GM12878 (cell line): Measurements from ENCODE around the gene EIF2B4. TPM values are rescaled to one million over a fixed set of nuclear protein-coding genes. Genes with fewer than 3 reads are reported as not detected.

Experiments
- ATAC-seq: fragments of 200-7000 bp; cut with Tn5 transposase; 3 replicates; pipeline ENCODE4 v1.9.1; 2020; ENCODE audit warnings: mild to moderate bottlenecking, moderate library complexity
- BruUV-seq: library from RNA; stranded (reverse); fragments of 400-500 nt; replicated peaks from 2 replicates; lab custom pipeline; 2021; lab: Mats Ljungman, UMichigan
- CTCF ChIA-PET: fragments of 300-600 bp; sonication (Branson Sonifier 250); formaldehyde crosslinking; extraction: SDS; loops from one replicate; lab custom pipeline; 2021; ENCODE audit warnings: inconsistent platforms; lab: Yijun Ruan, JAX
- POLR2A ChIA-PET: fragments of 350-600 bp; formaldehyde crosslinking; extraction: SDS; loops from one replicate; lab custom pipeline; 2021; ENCODE audit warnings: inconsistent platforms; lab: Charles Lee
- RAD21 ChIA-PET: fragments of 300-600 bp; sonication (Branson Sonifier 250); formaldehyde crosslinking; loops from one replicate; lab custom pipeline; 2023; ENCODE audit warnings: antibody characterized with exemption; ENCODE audit not compliant: unreplicated experiment; lab: Charles Lee
- SMC1A ChIA-PET: fragments of 300-600 bp; sonication (Branson Sonifier 250); formaldehyde crosslinking; loops from one replicate; lab custom pipeline; 2023; ENCODE audit not compliant: unreplicated experiment, uncharacterized antibody; lab: Charles Lee
- DNase-seq: peaks from one replicate; pipeline ENCODE4 v3.0.0-alpha.2; 2011; ENCODE audit warnings: low read depth, low spot score
- FAIRE-seq: peaks from 3 replicates; lab custom pipeline; 2011; peaks lifted over from hg19 to GRCh38; lab: Jason Lieb, UNC
- H2AFZ ChIP-seq: 2 replicates; pipeline ENCODE4 v1.6.0; 2011; ENCODE audit warnings: low read depth, low read length, control low read depth; ENCODE audit not compliant: control insufficient read depth
- H3K27ac ChIP-seq: 2 replicates; pipeline ENCODE4 v1.5.1; 2011; ENCODE audit warnings: control low read depth; ENCODE audit not compliant: control insufficient read depth, insufficient read depth
- H3K27me3 ChIP-seq, 2 experiments: replicated peaks in 1 of 2; 2 replicates each; pipeline versions ENCODE4 v1.6.0 to v1.6.1; 2011; ENCODE audit warnings: low read length in 1 of 2; ENCODE audit not compliant: control insufficient read depth in 2 of 2, insufficient read depth in 2 of 2
- H3K36me3 ChIP-seq, 2 experiments: 2 replicates each; pipeline ENCODE4 v1.5.1; 2011; ENCODE audit warnings: low read length in 1 of 2; ENCODE audit not compliant: control insufficient read depth in 2 of 2, insufficient read depth in 2 of 2
- H3K4me1 ChIP-seq: 2 replicates; pipeline ENCODE4 v1.6.1; 2011; ENCODE audit warnings: mild to moderate bottlenecking, low read length, moderate library complexity, mixed read lengths; ENCODE audit not compliant: control insufficient read depth, insufficient read depth
- H3K4me2 ChIP-seq: 2 replicates; pipeline ENCODE4 v1.6.0; 2011; ENCODE audit warnings: control low read depth; ENCODE audit not compliant: control insufficient read depth, insufficient read depth
- H3K4me3 ChIP-seq: fragments of 200-600 bp; sonication (generic); 2 replicates; pipeline ENCODE4 v1.5.1; 2016
- H3K79me2 ChIP-seq: 2 replicates; pipeline ENCODE4 v1.6.0; 2011; ENCODE audit warnings: low read length; ENCODE audit not compliant: control insufficient read depth, insufficient read depth
- H3K9ac ChIP-seq: 2 replicates; pipeline ENCODE4 v1.8.0; 2011; ENCODE audit warnings: low read length, control low read depth, mixed read lengths; ENCODE audit not compliant: control insufficient read depth, insufficient read depth
- H3K9me3 ChIP-seq: replicated peaks from 3 replicates; pipeline ENCODE4 v1.5.1; 2011; ENCODE audit warnings: mild to moderate bottlenecking, low read length; ENCODE audit not compliant: control insufficient read depth, insufficient read depth
- H4K20me1 ChIP-seq: 2 replicates; pipeline ENCODE4 v1.6.0; 2011; ENCODE audit not compliant: control insufficient read depth, insufficient read depth
- CBX3 ChIP-seq: fragments of 200-600 bp; sonication (generic); IDR thresholded peaks from 2 replicates; pipeline ENCODE4 v1.6.1; 2016; ENCODE audit warnings: low read depth, borderline replicate concordance
- EZH2 ChIP-seq: IDR thresholded peaks from 2 replicates; pipeline ENCODE4 v1.6.1; 2012; ENCODE audit warnings: low read depth, mild to moderate bottlenecking, control low read depth, inconsistent platforms, low read length, borderline replicate concordance; ENCODE audit not compliant: control insufficient read depth
- GATAD2B ChIP-seq: fragments of 450-650 bp; conservative IDR thresholded peaks from 2 replicates; pipeline ENCODE4 v1.6.1; 2017; ENCODE audit warnings: low read depth, mild to moderate bottlenecking, moderate library complexity
- HCFC1 ChIP-seq: fragments of 150-350 bp; IDR thresholded peaks from 2 replicates; pipeline ENCODE4 v1.6.1; 2014; ENCODE audit warnings: low read length
- HDAC2 ChIP-seq: fragments of 200-600 bp; sonication (generic); IDR thresholded peaks from 2 replicates; pipeline ENCODE4 v1.6.1; 2017
- IKZF1 ChIP-seq: fragments of 450-650 bp; conservative IDR thresholded peaks from 2 replicates; pipeline ENCODE4 v1.6.1; 2017; ENCODE audit warnings: antibody characterized with exemption, mild to moderate bottlenecking
- LARP7 ChIP-seq: fragments of 450-650 bp; IDR thresholded peaks from 2 replicates; pipeline ENCODE4 v1.6.1; 2017; ENCODE audit warnings: mild to moderate bottlenecking
- MTA2 ChIP-seq: fragments of 450-650 bp; IDR thresholded peaks from 2 replicates; pipeline ENCODE4 v1.6.1; 2016; ENCODE audit warnings: low read depth, mild to moderate bottlenecking, moderate library complexity
- NBN ChIP-seq: fragments of 450-650 bp; IDR thresholded peaks from 2 replicates; pipeline ENCODE4 v1.6.1; 2016
- NR2C1 ChIP-seq: fragments of 450-650 bp; IDR thresholded peaks from 2 replicates; pipeline ENCODE4 v1.6.1; 2017; ENCODE audit warnings: antibody characterized with exemption, mild to moderate bottlenecking, moderate library complexity
- NRF1 ChIP-seq: conservative IDR thresholded peaks from 2 replicates; pipeline ENCODE4 v1.6.1; 2011; ENCODE audit warnings: mild to moderate bottlenecking, low read depth, low read length, improper control_type of control experiment
- PAX8 ChIP-seq: fragments of 450-650 bp; IDR thresholded peaks from 2 replicates; pipeline ENCODE4 v1.6.1; 2017; ENCODE audit warnings: mild to moderate bottlenecking, moderate library complexity
- RAD21 ChIP-seq: IDR thresholded peaks from 2 replicates; pipeline ENCODE4 v1.6.1; 2011; ENCODE audit warnings: mild to moderate bottlenecking, low read depth, low read length, moderate library complexity; ENCODE audit not compliant: insufficient read depth
- RBBP5 ChIP-seq: fragments of 200-600 bp; sonication (generic); conservative IDR thresholded peaks from 2 replicates; pipeline ENCODE4 v1.6.1; 2016
- RELA ChIP-seq: fragments of 450-650 bp; IDR thresholded peaks from 2 replicates; pipeline ENCODE4 v1.8.0; 2014; ENCODE audit warnings: borderline replicate concordance; ENCODE audit not compliant: partially characterized antibody
- SMC3 ChIP-seq: IDR thresholded peaks from 2 replicates; pipeline ENCODE4 v1.6.1; 2011; ENCODE audit warnings: low read length, improper control_type of control experiment, borderline replicate concordance
- SREBF1 ChIP-seq: IDR thresholded peaks from 2 replicates; pipeline ENCODE4 v1.6.1; 2012; ENCODE audit warnings: mild to moderate bottlenecking, low read length
- YBX1 ChIP-seq: fragments of 450-650 bp; IDR thresholded peaks from 2 replicates; pipeline ENCODE4 v1.6.1; 2016; ENCODE audit warnings: antibody characterized with exemption
- YY1 ChIP-seq: IDR thresholded peaks from 2 replicates; pipeline ENCODE4 v1.6.1; 2011; ENCODE audit warnings: low read depth, mild to moderate bottlenecking, low read length
- ZNF687 ChIP-seq: fragments of 450-650 bp; IDR thresholded peaks from 2 replicates; pipeline ENCODE4 v1.6.1; 2017; ENCODE audit warnings: mild to moderate bottlenecking, moderate library complexity
- WGBS: methylation state at CpG from one replicate; pipeline ENCODE4 v1.1.6; 2016; ENCODE audit warnings: low lambda C conversion rate; ENCODE audit not compliant: insufficient replicate concordance, insufficient coverage; ENCODE audit errors: missing lambda C conversion rate; 5-methylcytosine and 5-hydroxymethylcytosine counted together
- in situ Hi-C: fragments of 300-500 bp; cut with MboI; formaldehyde crosslinking; loops from 9 replicates; pipeline ENCODE4 v1.14.3; 2018; ENCODE audit warnings: mixed read lengths
- intact Hi-C: fragments of 100-400 bp; cut with micrococcal nuclease; formaldehyde crosslinking; loops from one replicate; pipeline ENCODE4 v1.14.2; 2022; ENCODE audit not compliant: unreplicated experiment
- polyA plus RNA-seq, 11 experiments: library from polyadenylated mRNA; depleted of rRNA in 4 of 11; unstranded in 6 of 11; stranded (reverse) in 5 of 11; fragments of >200 nt; fragmentation: Nextera tagmentation in 4 of 11; fragmentation: Illumina TruSeq in 1 of 11; extraction: Ambion mirVana in 4 of 11; extraction: Trizol in 1 of 11; gene quantifications; 1 replicate in 1 of 11; 2 replicates in 10 of 11; pipeline versions ENCODE4 v1.2.1 to v1.2.3, GENCODE V29; 2011 to 2016; ENCODE audit warnings: inconsistent platforms in 2 of 11, missing spikeins in 2 of 11, low read depth in 1 of 11
- total RNA-seq, 4 experiments: library from RNA; depleted of rRNA in 3 of 4; stranded (reverse); fragments of >200 nt in 3 of 4; fragmentation: Illumina TruSeq in 1 of 4; extraction: Trizol in 1 of 4; gene quantifications; 2 replicates each; pipeline versions ENCODE4 v1.2.1 to v1.2.3, GENCODE V29; 2013 to 2021
- TF ChIP-seq, protein P1 (sequence below): IDR thresholded peaks from 2 replicates; pipeline ENCODE4 v1.6.1; 2012; ENCODE audit warnings: low read length, inconsistent platforms

EIF2B4 gene
- total and polyA plus RNA-seq, 10 of the 15 experiments (the other 5 are each of a cell fraction or from before 2014, with no cell fraction given), result 13.4 to 53.9 (median 27.5) TPM

- POLR2A ChIA-PET, result interaction anchor here (1.1 to 2.3 kb wide), 10 partner anchors 9 to 290 kb away, joined by 3 to 23 read pairs (median 4); partner anchors contain the start of genes GTF3C2, MPV17, NRBP1 and PPM1G
- no peak for TF ChIP-seq NR2C1
- TF ChIP-seq YBX1, result no peak
- no peak for TF ChIP-seq HDAC2
- TF ChIP-seq RELA, result no peak
- TF ChIP-seq NRF1, result no peak
- TF ChIP-seq YY1, result peak; percentile 59
- no peak for TF ChIP-seq EZH2
- no peak for TF ChIP-seq RBBP5
- TF ChIP-seq RAD21, result no peak
- TF ChIP-seq, protein P1, sequence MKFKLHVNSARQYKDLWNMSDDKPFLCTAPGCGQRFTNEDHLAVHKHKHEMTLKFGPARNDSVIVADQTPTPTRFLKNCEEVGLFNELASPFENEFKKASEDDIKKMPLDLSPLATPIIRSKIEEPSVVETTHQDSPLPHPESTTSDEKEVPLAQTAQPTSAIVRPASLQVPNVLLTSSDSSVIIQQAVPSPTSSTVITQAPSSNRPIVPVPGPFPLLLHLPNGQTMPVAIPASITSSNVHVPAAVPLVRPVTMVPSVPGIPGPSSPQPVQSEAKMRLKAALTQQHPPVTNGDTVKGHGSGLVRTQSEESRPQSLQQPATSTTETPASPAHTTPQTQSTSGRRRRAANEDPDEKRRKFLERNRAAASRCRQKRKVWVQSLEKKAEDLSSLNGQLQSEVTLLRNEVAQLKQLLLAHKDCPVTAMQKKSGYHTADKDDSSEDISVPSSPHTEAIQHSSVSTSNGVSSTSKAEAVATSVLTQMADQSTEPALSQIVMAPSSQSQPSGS, result no peak
- TF ChIP-seq GATAD2B, result no peak; the same call in 1 of the 2 replicates
- TF ChIP-seq IKZF1, result no peak; the same call in 1 of the 2 replicates
- TF ChIP-seq LARP7, result no peak
- 0 out of 2 replicates have a peak, but pooled peaks have one; percentile 22 for TF ChIP-seq HCFC1
- TF ChIP-seq PAX8, result no peak
- TF ChIP-seq SREBF1, result no peak
- TF ChIP-seq SMC3, result no peak
- no peak for TF ChIP-seq NBN
- TF ChIP-seq CBX3, result no peak
- no peak for TF ChIP-seq ZNF687
- no peak for TF ChIP-seq MTA2
Measured at GRCh38 chr2:27370816-27371620, 880 bp upstream of the EIF2B4 start.

More at GRCh38 chr2:27370816-27371620, 880 bp upstream of the EIF2B4 start:
- intact Hi-C loops (loop anchor here (1.0 to 5.0 kb wide), 4 partner anchors 9 to 48 kb away; partner anchors contain the start of genes GTF3C2, MPV17, PPM1G and ZNF513), in situ Hi-C loops (no loop called here)
- DNase-seq (peak; percentile 32), FAIRE-seq (peak; percentile 61), ATAC-seq (peak; percentile 58)
- H3K9me3 ChIP-seq, result no peaks in the 10 kb centered on the region
- H3K27ac ChIP-seq, result peak overlapping the region; percentile 93
- no peaks in the 10 kb centered on the region for H3K27me3 ChIP-seq
- peak overlapping the region; percentile 92 for H3K9ac ChIP-seq
- under 1% methylated on average over 46 of the region's 46 CpGs for WGBS
- no peaks in the 10 kb centered on the region for H4K20me1 ChIP-seq
- peak overlapping the region; percentile 58 for H2AFZ ChIP-seq
- H3K79me2 ChIP-seq, result peaks cover 40% of the 10 kb centered on the region
- BruUV-seq, result no TSS peak
- peak overlapping the region; percentile 95 for H3K4me2 ChIP-seq
- SMC1A ChIA-PET, result interaction anchor here (0.7 to 1.9 kb wide), 6 partner anchors 9 to 312 kb away, joined by 3 to 9 read pairs (median 4); partner anchors contain the start of gene ZNF513
- H3K36me3 ChIP-seq, result peaks cover 17 to 28% of the 10 kb centered on the region in 2 experiments
- CTCF ChIA-PET, result interaction anchor here (0.8 to 2.1 kb wide), 11 partner anchors 8 to 312 kb away, joined by 3 to 13 read pairs (median 4); partner anchors contain the start of genes GTF3C2, NRBP1, PPM1G and ZNF513
- H3K4me1 ChIP-seq, result peaks cover 4% of the 10 kb centered on the region; the same call in 1 of the 2 replicates
- RAD21 ChIA-PET, result interaction anchor here (0.7 to 1.3 kb wide), 6 partner anchors 9 to 337 kb away, joined by 3 to 4 read pairs (median 4); partner anchors contain the start of genes NRBP1, PPM1G and ZNF513
- H3K4me3 ChIP-seq, result peak overlapping the region; percentile 85
